Measurements from ENCODE around the gene ERBB4. TPM values are rescaled to one million over a fixed set of nuclear protein-coding genes. Genes with fewer than 3 reads are reported as not detected.

The ERBB4 gene
- polyA plus RNA-seq, 1 of the 3 experiments (the other 2 are of a cell fraction), result 0.05 TPM

DNA sequence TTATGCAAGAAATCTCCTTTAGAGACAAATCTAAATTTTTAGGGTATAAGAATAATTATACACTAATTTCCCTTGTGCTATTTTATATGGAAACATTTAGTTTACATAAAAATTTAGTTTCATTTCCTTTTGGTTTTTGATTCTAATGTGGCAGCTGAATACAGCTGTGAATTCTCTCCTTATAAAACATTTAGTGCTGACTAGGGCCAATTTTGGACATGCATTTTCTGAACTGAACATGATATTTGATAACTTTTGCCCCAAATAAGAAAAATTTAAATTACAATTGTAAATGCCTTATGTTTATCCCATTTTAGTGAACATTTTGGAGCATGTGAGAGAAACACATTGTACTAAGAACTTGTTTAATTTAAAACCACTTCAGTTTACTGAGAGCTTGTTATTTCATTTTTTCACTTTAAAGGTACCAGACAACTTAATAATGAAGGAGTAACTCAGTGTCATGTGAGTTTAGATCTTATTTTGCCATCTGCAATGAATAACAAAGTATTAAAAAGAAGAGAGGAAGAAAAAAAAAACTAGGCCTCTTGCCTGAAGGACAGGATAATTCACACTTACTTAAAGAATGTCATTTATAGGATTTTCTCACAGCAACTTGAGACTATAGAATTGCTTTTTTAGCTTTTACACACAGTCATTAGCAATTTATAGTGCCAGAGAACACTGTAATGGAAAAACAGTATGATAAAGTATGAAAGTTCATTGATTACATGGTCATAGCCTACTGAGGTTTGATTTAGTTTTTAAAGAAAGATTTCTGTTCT, 209.7 kb downstream of the ERBB4 start (continued):
- TF ChIP-seq POLR2AphosphoS5 (IDR thresholded peaks at IDR 0.05; ENCODE audit: low read depth, low read length) (no peak), RXRA (IDR thresholded peaks at IDR 0.05; ENCODE audit: borderline replicate concordance, low read depth) (no peak), ELF1 (IDR thresholded peaks at IDR 0.05) (no peak), GATA2 (CRISPR knock-in tag; IDR thresholded peaks at IDR 0.05) (no peak), RCOR1 (IDR thresholded peaks at IDR 0.05; ENCODE audit: low read length) (no peak)
- TF ChIP-seq, protein P1, sequence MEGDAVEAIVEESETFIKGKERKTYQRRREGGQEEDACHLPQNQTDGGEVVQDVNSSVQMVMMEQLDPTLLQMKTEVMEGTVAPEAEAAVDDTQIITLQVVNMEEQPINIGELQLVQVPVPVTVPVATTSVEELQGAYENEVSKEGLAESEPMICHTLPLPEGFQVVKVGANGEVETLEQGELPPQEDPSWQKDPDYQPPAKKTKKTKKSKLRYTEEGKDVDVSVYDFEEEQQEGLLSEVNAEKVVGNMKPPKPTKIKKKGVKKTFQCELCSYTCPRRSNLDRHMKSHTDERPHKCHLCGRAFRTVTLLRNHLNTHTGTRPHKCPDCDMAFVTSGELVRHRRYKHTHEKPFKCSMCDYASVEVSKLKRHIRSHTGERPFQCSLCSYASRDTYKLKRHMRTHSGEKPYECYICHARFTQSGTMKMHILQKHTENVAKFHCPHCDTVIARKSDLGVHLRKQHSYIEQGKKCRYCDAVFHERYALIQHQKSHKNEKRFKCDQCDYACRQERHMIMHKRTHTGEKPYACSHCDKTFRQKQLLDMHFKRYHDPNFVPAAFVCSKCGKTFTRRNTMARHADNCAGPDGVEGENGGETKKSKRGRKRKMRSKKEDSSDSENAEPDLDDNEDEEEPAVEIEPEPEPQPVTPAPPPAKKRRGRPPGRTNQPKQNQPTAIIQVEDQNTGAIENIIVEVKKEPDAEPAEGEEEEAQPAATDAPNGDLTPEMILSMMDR (IDR thresholded peaks at IDR 0.05), result no peak

DNA sequence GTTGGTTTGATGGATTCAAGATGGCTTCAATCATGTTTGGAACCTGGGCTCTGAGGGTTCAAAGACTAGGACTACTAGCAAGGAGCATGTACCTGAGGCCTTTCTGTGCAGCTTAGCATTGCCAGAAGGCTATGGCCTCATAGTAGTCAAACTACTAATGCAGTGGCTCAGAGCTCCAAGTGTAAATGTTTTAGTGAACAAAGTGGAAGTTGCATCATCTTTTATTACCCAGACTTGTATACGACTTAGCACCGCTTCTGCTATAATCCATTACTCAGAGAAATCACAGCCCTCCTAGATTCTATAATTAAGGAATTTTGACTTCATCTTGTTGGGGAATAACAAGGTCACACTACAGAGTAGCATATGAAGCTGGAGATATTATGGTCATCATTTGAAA, 210.5 kb downstream of the ERBB4 start:
- POLR2A ChIA-PET, result no interaction called here
- no peaks in the 10 kb centered on the region for H3K36me3 ChIP-seq (replicated peaks in 1 of 2; ENCODE audit: control insufficient read depth in 1 of 2, insufficient read depth in 2 of 2, low read length in 1 of 2)
- 97% methylated on average over 2 of the region's 2 CpGs for whole genome bisulfite sequencing (ENCODE audit: low lambda C conversion rate)
- no peak overlapping the region for H3K4me3 ChIP-seq (ENCODE audit: low read depth in 2 of 2, low read length in 1 of 2)
- no peaks in the 10 kb centered on the region for H3K27me3 ChIP-seq (ENCODE audit: insufficient read depth)
- TF ChIP-seq RFX5 (IDR thresholded peaks at IDR 0.05; ENCODE audit: low read length), result no peak
- TF ChIP-seq YY1 (IDR thresholded peaks at IDR 0.05; ENCODE audit: low read depth), result no peak
- TF ChIP-seq RCOR1 (IDR thresholded peaks at IDR 0.05; ENCODE audit: low read length), result no peak
- TF ChIP-seq FOXJ3 (CRISPR knock-in tag; IDR thresholded peaks at IDR 0.05), result no peak
- no peak for TF ChIP-seq FOSL2 (IDR thresholded peaks at IDR 0.05; ENCODE audit: borderline replicate concordance, low read depth)
- TF ChIP-seq MEF2A (IDR thresholded peaks at IDR 0.05; ENCODE audit: borderline replicate concordance, low read depth), result no peak
- no peak for TF ChIP-seq GABPA (IDR thresholded peaks at IDR 0.05; ENCODE audit: low read depth)
- no peak for TF ChIP-seq NRF1 (IDR thresholded peaks at IDR 0.05; ENCODE audit: low read depth, low read length)
- no peak for TF ChIP-seq TCF12 (IDR thresholded peaks at IDR 0.05)
- no peak for TF ChIP-seq EZH2phosphoT487 (IDR thresholded peaks at IDR 0.05; ENCODE audit: borderline replicate concordance, low read depth)
- no peak for TF ChIP-seq NFIC (IDR thresholded peaks at IDR 0.05; ENCODE audit: borderline replicate concordance)
- no peak for TF ChIP-seq POLR2AphosphoS5 (IDR thresholded peaks at IDR 0.05; ENCODE audit: low read depth, low read length)
- no peak for TF ChIP-seq SMC3 (IDR thresholded peaks at IDR 0.05; ENCODE audit: low read depth, low read length)
- TF ChIP-seq, protein P2, sequence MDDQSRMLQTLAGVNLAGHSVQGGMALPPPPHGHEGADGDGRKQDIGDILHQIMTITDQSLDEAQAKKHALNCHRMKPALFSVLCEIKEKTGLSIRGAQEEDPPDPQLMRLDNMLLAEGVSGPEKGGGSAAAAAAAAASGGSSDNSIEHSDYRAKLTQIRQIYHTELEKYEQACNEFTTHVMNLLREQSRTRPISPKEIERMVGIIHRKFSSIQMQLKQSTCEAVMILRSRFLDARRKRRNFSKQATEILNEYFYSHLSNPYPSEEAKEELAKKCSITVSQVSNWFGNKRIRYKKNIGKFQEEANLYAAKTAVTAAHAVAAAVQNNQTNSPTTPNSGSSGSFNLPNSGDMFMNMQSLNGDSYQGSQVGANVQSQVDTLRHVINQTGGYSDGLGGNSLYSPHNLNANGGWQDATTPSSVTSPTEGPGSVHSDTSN (IDR thresholded peaks at IDR 0.05), result no peak
- TF ChIP-seq, protein P3, sequence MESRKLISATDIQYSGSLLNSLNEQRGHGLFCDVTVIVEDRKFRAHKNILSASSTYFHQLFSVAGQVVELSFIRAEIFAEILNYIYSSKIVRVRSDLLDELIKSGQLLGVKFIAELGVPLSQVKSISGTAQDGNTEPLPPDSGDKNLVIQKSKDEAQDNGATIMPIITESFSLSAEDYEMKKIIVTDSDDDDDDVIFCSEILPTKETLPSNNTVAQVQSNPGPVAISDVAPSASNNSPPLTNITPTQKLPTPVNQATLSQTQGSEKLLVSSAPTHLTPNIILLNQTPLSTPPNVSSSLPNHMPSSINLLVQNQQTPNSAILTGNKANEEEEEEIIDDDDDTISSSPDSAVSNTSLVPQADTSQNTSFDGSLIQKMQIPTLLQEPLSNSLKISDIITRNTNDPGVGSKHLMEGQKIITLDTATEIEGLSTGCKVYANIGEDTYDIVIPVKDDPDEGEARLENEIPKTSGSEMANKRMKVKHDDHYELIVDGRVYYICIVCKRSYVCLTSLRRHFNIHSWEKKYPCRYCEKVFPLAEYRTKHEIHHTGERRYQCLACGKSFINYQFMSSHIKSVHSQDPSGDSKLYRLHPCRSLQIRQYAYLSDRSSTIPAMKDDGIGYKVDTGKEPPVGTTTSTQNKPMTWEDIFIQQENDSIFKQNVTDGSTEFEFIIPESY (IDR thresholded peaks at IDR 0.05; ENCODE audit: borderline replicate concordance, low read depth), result no peak
- H4K20me1 ChIP-seq (ENCODE audit: insufficient read depth), result no peaks in the 10 kb centered on the region
- no peak overlapping the region for H3K27ac ChIP-seq (ENCODE audit: low read depth in 2 of 2, low read length in 1 of 2)
- no peak overlapping the region for H3K9ac ChIP-seq
- DNase-seq, result no peak
- CTCF ChIA-PET, result no interaction called here
- no peaks in the 10 kb centered on the region for H3K9me3 ChIP-seq
- H2AFZ ChIP-seq (ENCODE audit: low read depth), result no peak overlapping the region
- H3K9me2 ChIP-seq, result no peaks in the 10 kb centered on the region
- H3K4me2 ChIP-seq, result no peak overlapping the region
- no peaks in the 10 kb centered on the region for H3K79me2 ChIP-seq (ENCODE audit: insufficient read depth)
- H3F3A ChIP-seq (replicated peaks; ENCODE audit: insufficient read depth), result no peaks in the 10 kb centered on the region
- no peaks in the 10 kb centered on the region; a peak in 2 of 4 replicates for H3K4me1 ChIP-seq (ENCODE audit: control insufficient read depth in 1 of 2, insufficient read depth in 2 of 2, low read depth in 1 of 2, low read length in 1 of 2)

Measured in SK-N-SH (cell line).